Measurements from ENCODE around the gene C11orf91. TPM values are rescaled to one million over a fixed set of nuclear protein-coding genes. Genes with fewer than 3 reads are reported as not detected.
"Not testable (repeated sequence)": the region's sequence is repeated elsewhere in the genome, so short reads cannot be mapped to it uniquely, and the experiment has no call there.

C11orf91 gene
- not detected for total RNA-seq

- Histone ChIP-seq H3K4me1 (ENCODE audit: insufficient read depth, low read length) (peaks cover 14% of the 10 kb centered on the region), H3K4me3 (ENCODE audit: low read length) (peak within 1 kb of the TSS; percentile 45), H3K9me3 (ENCODE audit: low read depth, low read length) (no peaks in the 10 kb centered on the region), H3K27me3 (ENCODE audit: insufficient read depth, low read length) (no peaks in the 10 kb centered on the region)
These were observed at the start of gene C11orf91 for GRCh38 chr11:33700502-33701271. Gene C11orf91, minus strand, starts transcription at chr11:33700826. Its CDS starts 86 bp downstream, at chr11:33700740.

- H3K9me3 ChIP-seq (ENCODE audit: low read depth, low read length), result no peaks in the 10 kb centered on the region
- H3K4me3 ChIP-seq (ENCODE audit: low read length), result no peak overlapping the region
- no peaks in the 10 kb centered on the region for H3K4me1 ChIP-seq (ENCODE audit: insufficient read depth, low read length)
- no peaks in the 10 kb centered on the region for H3K27me3 ChIP-seq (ENCODE audit: insufficient read depth, low read length)
These were observed 47.4 kb upstream of the C11orf91 start for GRCh38 chr11:33747979-33748378.

- Histone ChIP-seq H3K27me3 (ENCODE audit: insufficient read depth, low read length) (no peaks in the 10 kb centered on the region), H3K4me3 (ENCODE audit: low read length) (no peak overlapping the region), H3K4me1 (ENCODE audit: insufficient read depth, low read length) (no peaks in the 10 kb centered on the region), H3K9me3 (ENCODE audit: low read depth, low read length) (no peaks in the 10 kb centered on the region)
These were observed 42.7 kb upstream of the C11orf91 start for GRCh38 chr11:33743291-33743690.

- no peaks in the 10 kb centered on the region for H3K27me3 ChIP-seq (ENCODE audit: insufficient read depth, low read length)
- no peak overlapping the region for H3K4me3 ChIP-seq (ENCODE audit: low read length)
- no peaks in the 10 kb centered on the region for H3K4me1 ChIP-seq (ENCODE audit: insufficient read depth, low read length)
- no peaks in the 10 kb centered on the region for H3K9me3 ChIP-seq (ENCODE audit: low read depth, low read length)
These were observed 41.7 kb upstream of the C11orf91 start for GRCh38 chr11:33742249-33742851.

- Histone ChIP-seq H3K9me3 (ENCODE audit: low read depth, low read length) (no peaks in the 10 kb centered on the region), H3K4me3 (ENCODE audit: low read length) (no peak overlapping the region), H3K27me3 (ENCODE audit: insufficient read depth, low read length) (no peaks in the 10 kb centered on the region), H3K4me1 (ENCODE audit: insufficient read depth, low read length) (peaks cover 2% of the 10 kb centered on the region)
These were observed 41.2 kb upstream of the C11orf91 start for GRCh38 chr11:33741806-33742205.

- no peaks in the 10 kb centered on the region for H3K9me3 ChIP-seq (ENCODE audit: low read depth, low read length)
- H3K27me3 ChIP-seq (ENCODE audit: insufficient read depth, low read length), result no peaks in the 10 kb centered on the region
- H3K4me1 ChIP-seq (ENCODE audit: insufficient read depth, low read length), result peaks cover 28% of the 10 kb centered on the region
- no peak overlapping the region for H3K4me3 ChIP-seq (ENCODE audit: low read length)
These were observed 36.8 kb upstream of the C11orf91 start for GRCh38 chr11:33737362-33737821.

- Histone ChIP-seq H3K27me3 (ENCODE audit: insufficient read depth, low read length) (no peaks in the 10 kb centered on the region), H3K4me1 (ENCODE audit: insufficient read depth, low read length) (peaks cover 39% of the 10 kb centered on the region), H3K4me3 (ENCODE audit: low read length) (peak within 1 kb of the TSS; percentile 68), H3K9me3 (ENCODE audit: low read depth, low read length) (no peaks in the 10 kb centered on the region)
These were observed 35.7 kb upstream of the C11orf91 start, which contains the start of gene CD59 for GRCh38 chr11:33736148-33736812. Gene CD59, minus strand, starts transcription at chr11:33736423. Its CDS starts 13,978 bp downstream, at chr11:33722445.

- Histone ChIP-seq H3K4me3 (ENCODE audit: low read length) (peak overlapping the region; percentile 68), H3K27me3 (ENCODE audit: insufficient read depth, low read length) (no peaks in the 10 kb centered on the region), H3K9me3 (ENCODE audit: low read depth, low read length) (no peaks in the 10 kb centered on the region), H3K4me1 (ENCODE audit: insufficient read depth, low read length) (peaks cover 40% of the 10 kb centered on the region)
These were observed 34.9 kb upstream of the C11orf91 start for GRCh38 chr11:33735271-33736147.

- H3K9me3 ChIP-seq (ENCODE audit: low read depth, low read length), result no peaks in the 10 kb centered on the region
- H3K4me3 ChIP-seq (ENCODE audit: low read length), result peak overlapping the region; percentile 68
- H3K4me1 ChIP-seq (ENCODE audit: insufficient read depth, low read length), result peaks cover 40% of the 10 kb centered on the region
- no peaks in the 10 kb centered on the region for H3K27me3 ChIP-seq (ENCODE audit: insufficient read depth, low read length)
These were observed 34.0 kb upstream of the C11orf91 start for GRCh38 chr11:33734441-33735270.

- H3K4me1 ChIP-seq (ENCODE audit: insufficient read depth, low read length), result peaks cover 40% of the 10 kb centered on the region
- no peaks in the 10 kb centered on the region for H3K9me3 ChIP-seq (ENCODE audit: low read depth, low read length)
- H3K4me3 ChIP-seq (ENCODE audit: low read length), result no peak overlapping the region
- no peaks in the 10 kb centered on the region for H3K27me3 ChIP-seq (ENCODE audit: insufficient read depth, low read length)
These were observed 33.4 kb upstream of the C11orf91 start for GRCh38 chr11:33733980-33734379.

- no peaks in the 10 kb centered on the region for H3K9me3 ChIP-seq (ENCODE audit: low read depth, low read length)
- H3K27me3 ChIP-seq (ENCODE audit: insufficient read depth, low read length), result no peaks in the 10 kb centered on the region
- H3K4me3 ChIP-seq (ENCODE audit: low read length), result no peak overlapping the region
- peaks cover 39% of the 10 kb centered on the region for H3K4me1 ChIP-seq (ENCODE audit: insufficient read depth, low read length)
These were observed 31.3 kb upstream of the C11orf91 start for GRCh38 chr11:33731723-33732531.

- Histone ChIP-seq H3K4me1 (ENCODE audit: insufficient read depth, low read length) (peaks cover 33% of the 10 kb centered on the region), H3K27me3 (ENCODE audit: insufficient read depth, low read length) (no peaks in the 10 kb centered on the region), H3K9me3 (ENCODE audit: low read depth, low read length) (no peaks in the 10 kb centered on the region), H3K4me3 (ENCODE audit: low read length) (no peak overlapping the region)
These were observed 30.1 kb upstream of the C11orf91 start for GRCh38 chr11:33730716-33731115.

- H3K4me1 ChIP-seq (ENCODE audit: insufficient read depth, low read length), result peaks cover 26% of the 10 kb centered on the region
- H3K4me3 ChIP-seq (ENCODE audit: low read length), result not testable (repeated sequence)
These were observed 28.5 kb upstream of the C11orf91 start for GRCh38 chr11:33729072-33729664.

More at GRCh38 chr11:33729072-33729664, 28.5 kb upstream of the C11orf91 start:
- not testable (repeated sequence) for H3K27me3 ChIP-seq (ENCODE audit: insufficient read depth, low read length); H3K9me3 ChIP-seq (ENCODE audit: low read depth, low read length)
